ENCODE results near the gene IL1B. TPM values are rescaled to one million over a fixed set of nuclear protein-coding genes. Genes with fewer than 3 reads are reported as not detected.

IL1B gene
- polyA plus RNA-seq, 1 donor from 2014 or later = not detected

DNA sequence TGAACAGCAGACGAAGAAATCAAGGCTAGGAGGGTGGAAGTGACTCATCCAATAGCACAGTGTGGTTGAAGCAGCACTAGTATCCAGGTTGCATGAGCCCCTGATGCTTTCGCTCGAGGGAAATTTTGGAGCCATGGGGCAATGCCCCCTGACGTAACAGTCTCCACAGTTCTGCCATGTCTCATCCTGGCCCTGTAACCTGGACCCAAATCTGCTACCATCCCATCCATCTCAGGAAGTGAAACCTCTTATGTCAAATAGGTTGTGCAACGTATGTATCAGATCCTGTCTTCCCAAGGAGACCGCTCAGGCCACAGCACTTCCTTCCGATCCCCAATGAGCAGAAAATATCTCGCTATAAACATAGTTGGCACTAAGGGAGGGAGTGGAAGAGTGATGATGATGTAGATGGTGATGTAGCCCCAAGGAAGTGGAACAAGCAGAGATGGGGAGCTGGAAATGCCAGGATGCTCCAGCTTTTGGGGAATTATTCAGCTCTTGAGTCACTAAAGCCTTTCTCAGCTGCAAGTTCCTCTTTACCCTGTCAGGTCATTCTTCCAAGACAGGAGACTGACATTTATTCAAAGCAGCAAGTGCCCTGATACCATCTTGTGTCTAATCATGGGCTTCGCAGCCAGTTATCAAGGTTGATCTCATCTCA is 3.0 kb upstream of the IL1B start:
- Histone ChIP-seq H3K36me3 (ENCODE audit: insufficient read depth, low read length) (no peaks in the 10 kb centered on the region), H3K4me2 (ENCODE audit: low read length) (no peak overlapping the region), H4K20me1 (ENCODE audit: insufficient read depth) (no peaks in the 10 kb centered on the region), H3K27me3 (ENCODE audit: insufficient read depth, low read depth, low read length) (no peaks in the 10 kb centered on the region), H3K9ac (ENCODE audit: low read length) (no peak overlapping the region), H3K27ac (ENCODE audit: low read length) (no peak overlapping the region), H3K9me2 (ENCODE audit: insufficient read depth, low read length) (no peaks in the 10 kb centered on the region), H3F3A (ENCODE audit: insufficient read depth, low read length, poor library complexity, severe bottlenecking) (no peaks in the 10 kb centered on the region), H2AFZ (ENCODE audit: low read depth, low read length) (no peak overlapping the region), H3K4me3 (ENCODE audit: low read length) (no peak overlapping the region), H3K9me3 (ENCODE audit: low read length) (no peaks in the 10 kb centered on the region), H3K79me2 (replicated peaks; ENCODE audit: insufficient read depth, low read length) (no peaks in the 10 kb centered on the region)
- TF ChIP-seq TAF1 (IDR thresholded peaks at IDR 0.05; ENCODE audit: low read depth) (no peak), SMC3 (conservative IDR thresholded peaks at IDR 0.05; ENCODE audit: poor library complexity) (no peak), RAD21 (conservative IDR thresholded peaks at IDR 0.05) (no peak), EZH2 (IDR thresholded peaks at IDR 0.05; ENCODE audit: borderline replicate concordance, insufficient read depth, low read length, poor library complexity, severe bottlenecking) (no peak), EP300 (conservative IDR thresholded peaks at IDR 0.05; ENCODE audit: poor library complexity, severe bottlenecking) (no peak)
- TF ChIP-seq, protein P1, sequence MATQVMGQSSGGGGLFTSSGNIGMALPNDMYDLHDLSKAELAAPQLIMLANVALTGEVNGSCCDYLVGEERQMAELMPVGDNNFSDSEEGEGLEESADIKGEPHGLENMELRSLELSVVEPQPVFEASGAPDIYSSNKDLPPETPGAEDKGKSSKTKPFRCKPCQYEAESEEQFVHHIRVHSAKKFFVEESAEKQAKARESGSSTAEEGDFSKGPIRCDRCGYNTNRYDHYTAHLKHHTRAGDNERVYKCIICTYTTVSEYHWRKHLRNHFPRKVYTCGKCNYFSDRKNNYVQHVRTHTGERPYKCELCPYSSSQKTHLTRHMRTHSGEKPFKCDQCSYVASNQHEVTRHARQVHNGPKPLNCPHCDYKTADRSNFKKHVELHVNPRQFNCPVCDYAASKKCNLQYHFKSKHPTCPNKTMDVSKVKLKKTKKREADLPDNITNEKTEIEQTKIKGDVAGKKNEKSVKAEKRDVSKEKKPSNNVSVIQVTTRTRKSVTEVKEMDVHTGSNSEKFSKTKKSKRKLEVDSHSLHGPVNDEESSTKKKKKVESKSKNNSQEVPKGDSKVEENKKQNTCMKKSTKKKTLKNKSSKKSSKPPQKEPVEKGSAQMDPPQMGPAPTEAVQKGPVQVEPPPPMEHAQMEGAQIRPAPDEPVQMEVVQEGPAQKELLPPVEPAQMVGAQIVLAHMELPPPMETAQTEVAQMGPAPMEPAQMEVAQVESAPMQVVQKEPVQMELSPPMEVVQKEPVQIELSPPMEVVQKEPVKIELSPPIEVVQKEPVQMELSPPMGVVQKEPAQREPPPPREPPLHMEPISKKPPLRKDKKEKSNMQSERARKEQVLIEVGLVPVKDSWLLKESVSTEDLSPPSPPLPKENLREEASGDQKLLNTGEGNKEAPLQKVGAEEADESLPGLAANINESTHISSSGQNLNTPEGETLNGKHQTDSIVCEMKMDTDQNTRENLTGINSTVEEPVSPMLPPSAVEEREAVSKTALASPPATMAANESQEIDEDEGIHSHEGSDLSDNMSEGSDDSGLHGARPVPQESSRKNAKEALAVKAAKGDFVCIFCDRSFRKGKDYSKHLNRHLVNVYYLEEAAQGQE (IDR thresholded peaks at IDR 0.05; ENCODE audit: borderline replicate concordance) = no peak

DNA sequence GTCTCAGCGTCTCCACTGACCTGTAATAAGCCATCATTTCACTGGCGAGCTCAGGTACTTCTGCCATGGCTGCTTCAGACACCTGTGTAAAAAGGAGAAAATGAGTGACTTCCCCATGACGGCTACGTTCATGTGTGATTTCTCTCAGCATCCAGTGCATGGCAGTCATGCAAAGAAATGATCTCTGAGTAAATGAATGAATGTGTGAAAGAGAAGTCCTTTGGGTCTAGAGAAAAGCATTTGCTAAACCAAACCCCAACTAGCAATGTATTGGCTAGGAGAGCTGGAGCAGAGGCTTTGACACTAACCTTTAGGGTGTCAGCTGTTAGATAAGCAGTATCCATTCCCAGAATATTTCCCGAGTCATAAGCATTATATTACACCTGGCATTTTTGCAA is 417 bp downstream of the IL1B start:
- Histone ChIP-seq H3K36me3 (ENCODE audit: insufficient read depth, low read length) (no peaks in the 10 kb centered on the region), H3K9ac (ENCODE audit: low read length) (no peak overlapping the region), H3F3A (ENCODE audit: insufficient read depth, low read length, poor library complexity, severe bottlenecking) (no peaks in the 10 kb centered on the region), H3K4me2 (ENCODE audit: low read length) (no peak overlapping the region), H3K9me3 (ENCODE audit: low read length) (no peaks in the 10 kb centered on the region), H3K27me3 (ENCODE audit: insufficient read depth, low read depth, low read length) (no peaks in the 10 kb centered on the region), H3K9me2 (ENCODE audit: insufficient read depth, low read length) (no peaks in the 10 kb centered on the region), H3K4me3 (ENCODE audit: low read length) (no peak overlapping the region), H2AFZ (ENCODE audit: low read depth, low read length) (no peak overlapping the region), H4K20me1 (ENCODE audit: insufficient read depth) (no peaks in the 10 kb centered on the region), H3K79me2 (replicated peaks; ENCODE audit: insufficient read depth, low read length) (no peaks in the 10 kb centered on the region), H3K27ac (ENCODE audit: low read length) (no peak overlapping the region)
- TF ChIP-seq TAF1 (IDR thresholded peaks at IDR 0.05; ENCODE audit: low read depth) = no peak
- TF ChIP-seq, protein P1 (IDR thresholded peaks at IDR 0.05; ENCODE audit: borderline replicate concordance) = no peak
- no peak for TF ChIP-seq RAD21 (conservative IDR thresholded peaks at IDR 0.05)
- TF ChIP-seq EZH2 (IDR thresholded peaks at IDR 0.05; ENCODE audit: borderline replicate concordance, insufficient read depth, low read length, poor library complexity, severe bottlenecking) = no peak
- no peak for TF ChIP-seq POLR2AphosphoS5 (IDR thresholded peaks at IDR 0.05)
- TF ChIP-seq, protein P2, sequence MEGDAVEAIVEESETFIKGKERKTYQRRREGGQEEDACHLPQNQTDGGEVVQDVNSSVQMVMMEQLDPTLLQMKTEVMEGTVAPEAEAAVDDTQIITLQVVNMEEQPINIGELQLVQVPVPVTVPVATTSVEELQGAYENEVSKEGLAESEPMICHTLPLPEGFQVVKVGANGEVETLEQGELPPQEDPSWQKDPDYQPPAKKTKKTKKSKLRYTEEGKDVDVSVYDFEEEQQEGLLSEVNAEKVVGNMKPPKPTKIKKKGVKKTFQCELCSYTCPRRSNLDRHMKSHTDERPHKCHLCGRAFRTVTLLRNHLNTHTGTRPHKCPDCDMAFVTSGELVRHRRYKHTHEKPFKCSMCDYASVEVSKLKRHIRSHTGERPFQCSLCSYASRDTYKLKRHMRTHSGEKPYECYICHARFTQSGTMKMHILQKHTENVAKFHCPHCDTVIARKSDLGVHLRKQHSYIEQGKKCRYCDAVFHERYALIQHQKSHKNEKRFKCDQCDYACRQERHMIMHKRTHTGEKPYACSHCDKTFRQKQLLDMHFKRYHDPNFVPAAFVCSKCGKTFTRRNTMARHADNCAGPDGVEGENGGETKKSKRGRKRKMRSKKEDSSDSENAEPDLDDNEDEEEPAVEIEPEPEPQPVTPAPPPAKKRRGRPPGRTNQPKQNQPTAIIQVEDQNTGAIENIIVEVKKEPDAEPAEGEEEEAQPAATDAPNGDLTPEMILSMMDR (IDR thresholded peaks at IDR 0.05; ENCODE audit: poor library complexity, severe bottlenecking) = no peak
- TF ChIP-seq MXI1 (conservative IDR thresholded peaks at IDR 0.05; ENCODE audit: poor library complexity, severe bottlenecking) = no peak
- no peak for TF ChIP-seq SMC3 (conservative IDR thresholded peaks at IDR 0.05; ENCODE audit: poor library complexity)
- no peak for TF ChIP-seq EP300 (conservative IDR thresholded peaks at IDR 0.05; ENCODE audit: poor library complexity, severe bottlenecking)
